Aorta (tissue), 5 donors: ENCODE results near the gene WDR45. TPM values are rescaled to one million over a fixed set of nuclear protein-coding genes. Genes with fewer than 3 reads are reported as not detected.
"Not testable (repeated sequence)": the region's sequence is repeated elsewhere in the genome, so short reads cannot be mapped to it uniquely, and the experiment has no call there.

Experiments used
- ATAC-seq: fragments of 200-7000 bp; cut with Tn5 transposase; one replicate; pipeline ENCODE4 v1.9.1; 2022; ENCODE audit warnings: moderate library complexity; ENCODE audit not compliant: low FRiP score
- DNase-seq, 2 donors: peaks; one replicate each; pipeline ENCODE4 v3.0.0-alpha.2; 2020
- H3K27ac ChIP-seq, 2 donors: one replicate each; pipeline ENCODE4 v1.5.1; 2013; ENCODE audit warnings: low read length in 2 of 2, mild to moderate bottlenecking in 2 of 2, moderate library complexity in 2 of 2, control low read depth in 1 of 2, inconsistent platforms in 1 of 2, low read depth in 1 of 2
- H3K27me3 ChIP-seq, 2 donors: one replicate each; pipeline ENCODE4 v1.6.1; 2013; ENCODE audit warnings: control low read depth in 1 of 2, low read length in 1 of 2, mild to moderate bottlenecking in 1 of 2, moderate library complexity in 1 of 2; ENCODE audit not compliant: insufficient read depth in 2 of 2, control insufficient read depth in 1 of 2
- H3K36me3 ChIP-seq, 2 donors: one replicate each; pipeline ENCODE4 v1.6.1; 2013; ENCODE audit warnings: control low read depth in 1 of 2, low read length in 1 of 2, mild to moderate bottlenecking in 1 of 2; ENCODE audit not compliant: insufficient read depth in 2 of 2, control insufficient read depth in 1 of 2
- H3K4me1 ChIP-seq, 2 donors: one replicate each; pipeline ENCODE4 v1.6.1; 2013; ENCODE audit warnings: low read length in 2 of 2, control low read depth in 1 of 2, mild to moderate bottlenecking in 1 of 2, moderate library complexity in 1 of 2; ENCODE audit not compliant: insufficient read depth in 2 of 2, control insufficient read depth in 1 of 2
- H3K4me3 ChIP-seq, 2 donors: one replicate each; pipeline ENCODE4 v1.5.1; 2013; ENCODE audit warnings: low read length in 2 of 2, control low read depth in 1 of 2, mild to moderate bottlenecking in 1 of 2
- H3K9me3 ChIP-seq: one replicate; pipeline ENCODE4 v1.6.1; 2013; ENCODE audit warnings: mild to moderate bottlenecking, low read length; ENCODE audit not compliant: control insufficient read depth
- WGBS, 2 donors: extraction: QIAGEN DNeasy Blood & Tissue Kit; methylation state at CpG; one replicate each; pipeline ENCODE4 v1.1.7; 2013; 5-methylcytosine and 5-hydroxymethylcytosine counted together
- intact Hi-C, 2 donors: fragments of 100-400 bp; cut with DNase I; formaldehyde crosslinking; loops; one replicate each; pipeline versions ENCODE4 v1.14.2 to v1.15.0; 2022
- long read RNA-seq, 2 donors: library from polyadenylated mRNA; unstranded; transcript quantifications; one replicate each; pipeline ENCODE4 v2.0.0, GENCODE V29; 2020 to 2021
- polyA plus RNA-seq, 2 donors: library from polyadenylated mRNA; stranded (reverse); fragments of 200-250 nt; gene quantifications; one replicate each; pipeline ENCODE4 v1.2.3, GENCODE V29; 2013
- total RNA-seq, 2 donors: library from RNA; stranded (reverse); fragmentation: NEBNext Ultra II Directional; extraction: Animal tissue kit (Norgen Biotek cat#: 25700); gene quantifications; one replicate each; pipeline ENCODE4 v1.2.1, GENCODE V29; 2021
- donor health status: healthy with polysubstance abuse.
- donor health status: Bipolar disorder and iron deficiency.
- donor health status: DM: no; HTN: no; CAD: no.
- donor health status: DM: no; HTN: no; CAD: no.
- donor health status: DM: yes; HTN: yes; CAD: no.

The WDR45 gene
- total RNA-seq (10 to 100 TPM; 66.1 to 84.4 TPM), polyA plus RNA-seq (100 to 1,000 TPM in 1 of 2 donors, 10 to 100 TPM in 1; 73.0 to 236 TPM)
- long read RNA-seq, donor 1, transcript WDR45-207 (11 exons, 1,639 nt), result major isoform, 98 of 188 reads
- long read RNA-seq, donor 1, transcript WDR45-206 (11 exons, 1,381 nt), result minor isoform, 7 of 188 reads
- long read RNA-seq, donor 1, transcript WDR45-224 (10 exons, 1,301 nt), result minor isoform, 14 of 188 reads
- long read RNA-seq, donor 1, partial matches to known transcripts, result 10 of 188 reads
- long read RNA-seq, donor 1, other reads (novel, unspliced or antisense), result 52 of 188 reads
- long read RNA-seq, donor 2, transcript WDR45-207 (11 exons, 1,639 nt), result major isoform, 14 of 30 reads
- long read RNA-seq, donor 2, partial matches to known transcripts, result 5 of 30 reads
- long read RNA-seq, donor 2, other reads (novel, unspliced or antisense), result 8 of 30 reads

GRCh38 chrX:49079489-49080428, at the start of gene WDR45:
TSS of gene WDR45 (minus strand) at chrX:49079887. CDS start at chrX:49078095, 1,792 bp downstream.
- 1 to 32% methylated on average over 54 to 55 of the region's 55 CpGs for WGBS, 2 donors
- Histone ChIP-seq H3K27ac (peak within 1 kb of the TSS; percentile 23 to 86), H3K4me3 (peak within 1 kb of the TSS; percentile 54 to 87), H3K4me1 (no peaks in the 10 kb centered on the region), H3K27me3 (no peaks in the 10 kb centered on the region), H3K9me3 (no peaks in the 10 kb centered on the region), H3K36me3 (no peaks in the 10 kb centered on the region)
- peak; percentile 90 for ATAC-seq
- intact Hi-C loops, result no loop called here
- DNase-seq, result peak; percentile 83 to 90

- ATAC-seq, result no peak
- no peaks in the 10 kb centered on the region for H3K36me3 ChIP-seq
- no peaks in the 10 kb centered on the region for H3K27me3 ChIP-seq
- no peaks in the 10 kb centered on the region for H3K4me1 ChIP-seq
- 78 to 79% methylated on average over 4 of the region's 4 CpGs for WGBS, 2 donors
- H3K9me3 ChIP-seq, result no peaks in the 10 kb centered on the region
- intact Hi-C loops, result no loop called here
- H3K27ac ChIP-seq, result no peak overlapping the region
- DNase-seq, result peak in 1 of 2 donors; percentile 12
- no peak overlapping the region for H3K4me3 ChIP-seq
Measured at GRCh38 chrX:49129427-49129826, 49.7 kb upstream of the WDR45 start.

GRCh38 chrX:49127742-49128258, 48.1 kb upstream of the WDR45 start:
- H3K4me3 ChIP-seq, intact Hi-C loops, H3K27me3 ChIP-seq, H3K4me1 ChIP-seq, ATAC-seq, H3K9me3 ChIP-seq, H3K27ac ChIP-seq, H3K36me3 ChIP-seq: not testable (repeated sequence)
- peak in 1 of 2 donors; percentile 33 for DNase-seq
- WGBS, 2 donors, result 78 to 84% methylated on average over 11 to 13 of the region's 13 CpGs

- no peaks in the 10 kb centered on the region for H3K4me1 ChIP-seq
- DNase-seq (no peak), ATAC-seq (no peak)
- no peaks in the 10 kb centered on the region for H3K27me3 ChIP-seq
- WGBS, 2 donors, result 68 to 81% methylated on average over 5 of the region's 5 CpGs
- intact Hi-C loops, result no loop called here
- H3K9me3 ChIP-seq, result no peaks in the 10 kb centered on the region
- H3K36me3 ChIP-seq, result no peaks in the 10 kb centered on the region
- no peak overlapping the region for H3K27ac ChIP-seq
- no peak overlapping the region for H3K4me3 ChIP-seq
Measured at GRCh38 chrX:49122499-49122898, 42.8 kb upstream of the WDR45 start.

- Histone ChIP-seq H3K27ac (no peak overlapping the region), H3K4me3 (no peak overlapping the region), H3K27me3 (no peaks in the 10 kb centered on the region), H3K9me3 (no peaks in the 10 kb centered on the region), H3K36me3 (peaks cover 0 to 6% of the 10 kb centered on the region in 2 donors), H3K4me1 (no peaks in the 10 kb centered on the region)
- WGBS, 2 donors, result 42 to 67% methylated on average over 1 of the region's 1 CpG
- no peak for DNase-seq
- no peak for ATAC-seq
- intact Hi-C loops, result no loop called here
Measured at GRCh38 chrX:49120091-49120490, 40.4 kb upstream of the WDR45 start.

- Histone ChIP-seq H3K4me1 (no peaks in the 10 kb centered on the region), H3K27me3 (no peaks in the 10 kb centered on the region), H3K9me3 (no peaks in the 10 kb centered on the region), H3K27ac (no peak overlapping the region), H3K36me3 (peaks cover 0 to 8% of the 10 kb centered on the region in 2 donors), H3K4me3 (no peak overlapping the region)
- DNase-seq (no peak), ATAC-seq (no peak)
- WGBS, 2 donors, result 74 to 86% methylated on average over 6 of the region's 6 CpGs
- intact Hi-C loops, result no loop called here
Measured at GRCh38 chrX:49117581-49117980, 37.9 kb upstream of the WDR45 start.

- Histone ChIP-seq H3K27me3 (no peaks in the 10 kb centered on the region), H3K4me3 (no peak overlapping the region), H3K36me3 (peaks cover 0 to 12% of the 10 kb centered on the region in 2 donors), H3K4me1 (no peaks in the 10 kb centered on the region), H3K27ac (no peak overlapping the region), H3K9me3 (no peaks in the 10 kb centered on the region)
- intact Hi-C loops, result no loop called here
- DNase-seq, result no peak
- 74 to 92% methylated on average over 5 of the region's 5 CpGs for WGBS, 2 donors
- no peak for ATAC-seq
Measured at GRCh38 chrX:49116716-49117115, 37.0 kb upstream of the WDR45 start.

GRCh38 chrX:49116076-49116475, 36.4 kb upstream of the WDR45 start:
- no peaks in the 10 kb centered on the region for H3K4me1 ChIP-seq
- 80 to 84% methylated on average over 8 of the region's 8 CpGs for WGBS, 2 donors
- ATAC-seq (no peak), DNase-seq (no peak)
- no peaks in the 10 kb centered on the region for H3K27me3 ChIP-seq
- no peak overlapping the region for H3K4me3 ChIP-seq
- H3K36me3 ChIP-seq, result peaks cover 0 to 14% of the 10 kb centered on the region in 2 donors
- intact Hi-C loops, result no loop called here
- no peaks in the 10 kb centered on the region for H3K9me3 ChIP-seq
- H3K27ac ChIP-seq, result no peak overlapping the region
